Measurements from ENCODE around the gene VPS37D.

VPS37D gene

GRCh38 chr7:73681031-73681430, 13.4 kb downstream of the VPS37D start:
- DNase-seq (ENCODE audit: low spot score): no peak

- no peak for DNase-seq (ENCODE audit: low spot score)
Measured at GRCh38 chr7:73682745-73683055, 15.1 kb downstream of the VPS37D start.

GRCh38 chr7:73683056-73683787, 15.6 kb downstream of the VPS37D start, which contains the start of the genes BUD23 and DNAJC30:
TSS of gene BUD23 (plus strand) at chr7:73683597. CDS start at chr7:73683626, 29 bp downstream.
TSS of gene DNAJC30 (minus strand) at chr7:73683453. CDS start at chr7:73683423, 30 bp downstream.
- DNase-seq (ENCODE audit: low spot score): peak; percentile 97

- no peak for DNase-seq (ENCODE audit: low spot score)
Measured at GRCh38 chr7:73683788-73684693, 16.4 kb downstream of the VPS37D start.

- DNase-seq (ENCODE audit: low spot score): no peak
Measured at GRCh38 chr7:73685311-73685710, 17.7 kb downstream of the VPS37D start.

GRCh38 chr7:73688288-73688687, 20.7 kb downstream of the VPS37D start:
- no peak for DNase-seq (ENCODE audit: low spot score)

- DNase-seq (ENCODE audit: low spot score): no peak
Measured at GRCh38 chr7:73690646-73691045, 23.0 kb downstream of the VPS37D start.

- DNase-seq (ENCODE audit: low spot score): no peak
Measured at GRCh38 chr7:73696372-73696771, 28.7 kb downstream of the VPS37D start.

GRCh38 chr7:73698410-73698809, 30.8 kb downstream of the VPS37D start:
- DNase-seq (ENCODE audit: low spot score): no peak

- DNase-seq (ENCODE audit: low spot score): no peak
Measured at GRCh38 chr7:73699370-73700068, 31.9 kb downstream of the VPS37D start.

- DNase-seq (ENCODE audit: low spot score): no peak
Measured at GRCh38 chr7:73700069-73700423, 32.4 kb downstream of the VPS37D start.

GRCh38 chr7:73700581-73701134, 33.0 kb downstream of the VPS37D start:
- DNase-seq (ENCODE audit: low spot score): no peak

GRCh38 chr7:73701357-73701995, 33.8 kb downstream of the VPS37D start:
- peak; percentile 74 for DNase-seq (ENCODE audit: low spot score)

GRCh38 chr7:73702226-73702625, 34.6 kb downstream of the VPS37D start:
- DNase-seq (ENCODE audit: low spot score): no peak

GRCh38 chr7:73702665-73703064, 35.0 kb downstream of the VPS37D start:
- DNase-seq (ENCODE audit: low spot score): no peak

GRCh38 chr7:73703225-73703624, 35.6 kb downstream of the VPS37D start:
- DNase-seq (ENCODE audit: low spot score): no peak

GRCh38 chr7:73703757-73704639, 36.4 kb downstream of the VPS37D start:
- peak; percentile 92 for DNase-seq (ENCODE audit: low spot score)

GRCh38 chr7:73704640-73705550, 37.3 kb downstream of the VPS37D start:
- DNase-seq (ENCODE audit: low spot score): peak; percentile 48

- DNase-seq (ENCODE audit: low spot score): no peak
Measured at GRCh38 chr7:73705551-73705920, 37.9 kb downstream of the VPS37D start.
